ENCODE data around the gene DDX56. TPM values are rescaled to one million over a fixed set of nuclear protein-coding genes. Genes with fewer than 3 reads are reported as not detected.
A peak's percentile ranks its signal among the peaks of the same experiment; 100 is the strongest.

The DDX56 gene
- total and polyA plus RNA-seq, 9 of the 15 experiments (the other 6 are each of a cell fraction or from before 2014, with no cell fraction given), result 33.0 to 145 (median 102) TPM

- TF ChIP-seq ZFP36 (IDR thresholded peaks at IDR 0.05; ENCODE audit: low read depth, low read length, partially characterized antibody) (no peak), ZNF347 (CRISPR knock-in tag; IDR thresholded peaks at IDR 0.05; ENCODE audit: low read depth) (no peak), ZNF398 (CRISPR knock-in tag; IDR thresholded peaks at IDR 0.05) (no peak), KDM1A (IDR thresholded peaks at IDR 0.05) (no peak), E2F4 (CRISPR knock-in tag; IDR thresholded peaks at IDR 0.05; ENCODE audit: low read depth) (no peak), ETV6 (IDR thresholded peaks at IDR 0.05; ENCODE audit: borderline replicate concordance in 1 of 2, low read depth in 2 of 2, low read length in 1 of 2) (no peak), ETV6 (CRISPR knock-in tag; IDR thresholded peaks at IDR 0.05; ENCODE audit: borderline replicate concordance) (no peak), GTF2F1 (IDR thresholded peaks at IDR 0.05; ENCODE audit: low read depth, low read length) (no peak), NR2C1 (IDR thresholded peaks at IDR 0.05) (no peak), NR2C1 (tag; IDR thresholded peaks at IDR 0.05) (no peak), MYNN (IDR thresholded peaks at IDR 0.05) (no peak), MYNN (CRISPR knock-in tag; IDR thresholded peaks at IDR 0.05) (no peak), SETDB1 (IDR thresholded peaks at IDR 0.05; ENCODE audit: low read length) (no peak), FOXM1 (IDR thresholded peaks at IDR 0.05; ENCODE audit: low read depth) (no peak), FOXM1 (CRISPR knock-in tag; IDR thresholded peaks at IDR 0.05; ENCODE audit: low read depth) (no peak), TBP (optimal IDR thresholded peaks at IDR 0.05; ENCODE audit: low read depth, low read length) (no peak), SAP30 (IDR thresholded peaks at IDR 0.05; ENCODE audit: borderline replicate concordance, insufficient read depth, low read depth, low read length, poor library complexity, severe bottlenecking) (no peak), ELF2 (CRISPR knock-in tag; IDR thresholded peaks at IDR 0.05) (no peak), ARID1B (IDR thresholded peaks at IDR 0.05) (peak; percentile 28; the same call in 1 of the 2 replicates), THRAP3 (IDR thresholded peaks at IDR 0.05; ENCODE audit: borderline replicate concordance) (no peak), SRF (CRISPR knock-in tag; IDR thresholded peaks at IDR 0.05) (no peak), MTA1 (IDR thresholded peaks at IDR 0.05; ENCODE audit: borderline replicate concordance) (no peak), ZNF140 (CRISPR knock-in tag; IDR thresholded peaks at IDR 0.05) (no peak), KDM4B (IDR thresholded peaks at IDR 0.05; ENCODE audit: borderline replicate concordance in 2 of 2, low read depth in 1 of 2) (no peak), NKRF (IDR thresholded peaks at IDR 0.05; ENCODE audit: borderline replicate concordance) (no peak), HCFC1 (IDR thresholded peaks at IDR 0.05; ENCODE audit: low read depth, low read length) (no peak), TOE1 (IDR thresholded peaks at IDR 0.05; ENCODE audit: borderline replicate concordance) (no peak), TOE1 (CRISPR knock-in tag; IDR thresholded peaks at IDR 0.05; ENCODE audit: borderline replicate concordance, low read depth) (no peak)
These were observed 24.8 kb downstream of the DDX56 start (continued) for GRCh38 chr7:44548893-44549292.
